ENCODE results near the gene ZBTB16. TPM values are rescaled to one million over a fixed set of nuclear protein-coding genes. Genes with fewer than 3 reads are reported as not detected.

ZBTB16 gene
- total RNA-seq, 1 donor from 2014 or later, result 0.17 TPM

DNA sequence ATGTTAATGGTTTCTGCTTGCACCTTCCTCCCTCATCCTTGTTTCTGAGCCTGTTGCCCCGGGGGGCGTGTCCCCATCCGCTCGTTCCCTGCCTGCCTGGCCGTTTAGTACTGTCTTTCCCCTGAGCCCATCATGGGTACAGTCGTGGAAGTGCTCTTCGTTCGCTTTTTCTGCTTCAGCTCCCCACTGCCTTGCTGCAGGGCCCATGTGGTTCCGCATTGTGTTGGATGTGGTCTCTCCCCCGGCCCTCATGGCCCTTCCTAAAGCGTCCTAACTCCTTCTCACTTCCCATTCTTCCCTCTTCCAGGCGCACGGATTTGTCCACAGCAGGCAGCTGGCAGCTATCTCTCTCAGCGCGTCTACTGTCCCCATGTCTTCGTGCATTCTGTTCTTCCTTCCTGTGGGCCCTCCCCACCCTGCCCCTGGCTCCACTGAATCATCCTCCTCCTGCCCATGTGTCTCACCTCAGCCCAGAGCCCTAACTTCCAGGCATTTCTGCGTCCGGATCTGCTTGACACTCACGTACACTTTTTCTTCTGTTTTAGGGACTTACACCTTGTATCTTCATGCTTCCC lies 98.1 kb downstream of the ZBTB16 start:
- TF ChIP-seq, protein P1, sequence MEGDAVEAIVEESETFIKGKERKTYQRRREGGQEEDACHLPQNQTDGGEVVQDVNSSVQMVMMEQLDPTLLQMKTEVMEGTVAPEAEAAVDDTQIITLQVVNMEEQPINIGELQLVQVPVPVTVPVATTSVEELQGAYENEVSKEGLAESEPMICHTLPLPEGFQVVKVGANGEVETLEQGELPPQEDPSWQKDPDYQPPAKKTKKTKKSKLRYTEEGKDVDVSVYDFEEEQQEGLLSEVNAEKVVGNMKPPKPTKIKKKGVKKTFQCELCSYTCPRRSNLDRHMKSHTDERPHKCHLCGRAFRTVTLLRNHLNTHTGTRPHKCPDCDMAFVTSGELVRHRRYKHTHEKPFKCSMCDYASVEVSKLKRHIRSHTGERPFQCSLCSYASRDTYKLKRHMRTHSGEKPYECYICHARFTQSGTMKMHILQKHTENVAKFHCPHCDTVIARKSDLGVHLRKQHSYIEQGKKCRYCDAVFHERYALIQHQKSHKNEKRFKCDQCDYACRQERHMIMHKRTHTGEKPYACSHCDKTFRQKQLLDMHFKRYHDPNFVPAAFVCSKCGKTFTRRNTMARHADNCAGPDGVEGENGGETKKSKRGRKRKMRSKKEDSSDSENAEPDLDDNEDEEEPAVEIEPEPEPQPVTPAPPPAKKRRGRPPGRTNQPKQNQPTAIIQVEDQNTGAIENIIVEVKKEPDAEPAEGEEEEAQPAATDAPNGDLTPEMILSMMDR (conservative IDR thresholded peaks at IDR 0.05; ENCODE audit: low read depth, low read length), result no peak
- no peak for DNase-seq (ENCODE audit: low read depth)
- H3K4me3 ChIP-seq (ENCODE audit: low read depth, low read length), result no peak overlapping the region

DNA sequence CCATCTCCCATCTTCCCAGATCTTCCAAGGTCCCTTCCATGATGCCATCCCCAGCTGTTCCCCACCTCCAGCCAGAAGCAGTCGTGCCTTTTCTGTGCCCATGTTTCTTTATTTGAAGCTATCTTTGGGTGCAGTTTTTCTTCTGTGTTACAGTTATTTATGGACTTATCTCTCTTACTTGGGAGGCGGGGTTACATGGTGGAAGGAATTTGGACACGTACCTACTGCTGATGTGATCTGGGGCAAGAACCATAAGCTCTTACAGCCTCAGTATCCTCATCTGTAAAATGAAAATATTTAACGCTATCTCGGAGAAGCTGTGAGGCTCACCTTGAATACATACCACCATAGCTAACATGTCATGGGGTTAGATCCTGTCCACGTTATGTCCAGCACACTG lies 98.9 kb downstream of the ZBTB16 start:
- TF ChIP-seq, protein P1 (conservative IDR thresholded peaks at IDR 0.05; ENCODE audit: low read depth, low read length), result no peak
- H3K4me3 ChIP-seq (ENCODE audit: low read depth, low read length), result no peak overlapping the region
- no peak for DNase-seq (ENCODE audit: low read depth)

DNA sequence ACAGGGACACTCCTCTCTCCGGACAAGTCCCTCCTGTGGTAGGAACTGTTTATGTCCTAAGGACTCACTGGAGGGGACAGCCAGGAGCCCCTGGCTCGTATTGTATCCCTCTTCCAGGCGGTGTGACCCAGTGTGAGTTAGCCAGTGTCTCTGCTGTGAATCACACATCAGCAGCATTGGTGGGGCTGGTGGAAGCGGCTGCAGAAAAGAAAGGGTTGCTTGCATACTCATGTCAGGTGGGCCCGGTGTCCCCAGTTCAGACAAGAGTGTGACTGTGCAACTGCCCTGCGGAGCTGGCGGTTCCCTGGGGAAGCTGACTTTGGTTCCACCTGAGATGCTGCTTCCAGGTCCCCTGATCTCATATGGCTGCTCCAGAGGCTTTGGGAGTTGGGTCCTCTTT lies 99.4 kb downstream of the ZBTB16 start:
- no peak overlapping the region for H3K4me3 ChIP-seq (ENCODE audit: low read depth, low read length)
- TF ChIP-seq, protein P1 (conservative IDR thresholded peaks at IDR 0.05; ENCODE audit: low read depth, low read length), result no peak
- DNase-seq (ENCODE audit: low read depth), result no peak

DNA sequence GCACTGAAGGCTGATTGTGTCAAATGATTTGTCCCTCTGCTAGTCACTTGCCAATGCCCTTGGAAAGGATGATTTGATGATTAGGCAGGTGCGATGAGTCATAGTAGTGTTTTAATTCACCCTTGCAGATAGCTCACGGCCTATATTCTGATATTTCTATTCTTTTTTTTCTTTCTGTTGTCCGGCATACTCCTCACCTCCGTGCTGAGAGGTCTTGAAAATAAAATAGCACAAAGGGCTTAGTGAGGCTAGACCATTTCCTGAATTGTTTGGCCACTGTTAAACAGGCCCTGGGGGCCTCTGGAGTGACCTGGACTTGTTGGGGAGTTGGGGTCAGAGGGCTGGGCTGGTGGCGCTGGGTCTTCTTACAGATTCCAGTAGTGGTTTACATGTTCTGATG lies 99.8 kb downstream of the ZBTB16 start:
- DNase-seq (ENCODE audit: low read depth), result no peak
- H3K4me3 ChIP-seq (ENCODE audit: low read depth, low read length), result no peak overlapping the region
- TF ChIP-seq, protein P1 (conservative IDR thresholded peaks at IDR 0.05; ENCODE audit: low read depth, low read length), result no peak

DNA sequence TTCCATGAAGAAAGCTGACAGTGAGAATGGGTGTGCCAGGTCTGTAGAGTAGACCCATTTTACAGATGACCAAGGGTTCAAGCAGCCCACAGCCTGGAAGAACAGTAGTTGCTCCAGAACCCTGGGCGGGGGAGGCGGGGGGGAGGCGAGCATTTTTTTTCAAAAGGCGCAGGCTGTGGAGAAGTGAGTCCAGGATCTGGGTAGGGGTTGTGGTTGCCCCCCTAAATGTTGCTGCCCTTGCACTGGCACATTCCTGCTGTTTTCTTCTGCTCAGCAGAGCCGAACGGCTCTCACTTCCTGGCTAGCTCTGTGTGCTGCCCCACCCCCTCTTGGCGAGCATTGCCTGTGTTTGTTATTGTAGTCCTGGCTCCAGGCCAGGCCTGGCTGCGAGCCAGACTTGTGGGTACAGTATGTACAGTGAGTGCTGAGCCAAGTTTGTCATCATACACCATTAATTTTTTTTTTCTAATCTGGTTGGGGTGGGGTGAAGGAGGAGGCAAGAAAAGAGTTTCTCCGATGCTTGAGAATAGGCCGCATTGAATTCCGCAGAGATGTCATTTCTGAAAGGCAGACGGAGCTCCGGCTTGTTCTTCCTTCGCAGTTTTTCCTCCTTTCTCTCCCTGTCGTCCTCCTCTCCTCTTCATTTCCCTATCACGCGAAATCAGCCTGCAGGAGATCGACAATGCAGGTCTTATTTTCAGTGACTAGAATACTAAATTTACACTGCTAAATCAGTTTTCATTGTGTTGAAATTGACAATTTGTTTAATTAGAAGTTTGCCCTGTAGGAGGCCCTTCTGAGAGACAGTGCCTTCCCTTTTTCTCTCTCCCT lies 100.5 kb downstream of the ZBTB16 start:
- TF ChIP-seq, protein P1 (conservative IDR thresholded peaks at IDR 0.05; ENCODE audit: low read depth, low read length), result peak; percentile 20
- peak; percentile 56 for DNase-seq (ENCODE audit: low read depth)
- H3K4me3 ChIP-seq (ENCODE audit: low read depth, low read length), result no peak overlapping the region

DNA sequence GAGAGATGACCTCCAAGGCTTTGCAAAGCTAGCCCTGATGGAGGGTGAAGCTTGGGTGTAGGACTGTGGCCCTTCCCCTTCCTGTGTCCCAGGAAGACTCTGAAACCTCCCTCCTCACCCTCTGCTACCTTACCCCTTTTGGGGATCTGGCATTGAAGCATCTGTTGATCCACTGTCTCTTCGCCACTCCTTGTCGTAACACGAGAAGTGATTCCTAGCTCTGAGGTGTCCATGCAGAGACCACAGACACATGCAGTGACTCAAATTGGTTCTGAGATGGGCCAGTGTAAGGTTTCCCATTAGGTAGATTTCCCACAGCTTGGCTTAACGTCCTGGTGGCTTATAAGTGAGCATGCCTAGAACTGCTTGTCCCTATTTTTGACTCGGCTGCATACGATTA lies 101.4 kb downstream of the ZBTB16 start:
- no peak for DNase-seq (ENCODE audit: low read depth)
- TF ChIP-seq, protein P1 (conservative IDR thresholded peaks at IDR 0.05; ENCODE audit: low read depth, low read length), result no peak
- no peak overlapping the region for H3K4me3 ChIP-seq (ENCODE audit: low read depth, low read length)

Measured in epithelial cell of proximal tubule (primary cell).